GM10266 (cell line): Measurements from ENCODE around the gene SEMA3D.

ENCODE experiments used
- DNase-seq: peaks from one replicate; pipeline ENCODE4 v3.0.0; 2012; ENCODE audit errors: extremely low spot score
- TF ChIP-seq, protein P1 (sequence below): IDR thresholded peaks from 2 replicates; pipeline ENCODE4 v1.5.1; 2012; ENCODE audit warnings: mild to moderate bottlenecking, low read depth; ENCODE audit not compliant: control insufficient read depth, insufficient read depth; ENCODE audit errors: missing control alignments

Gene SEMA3D

DNA sequence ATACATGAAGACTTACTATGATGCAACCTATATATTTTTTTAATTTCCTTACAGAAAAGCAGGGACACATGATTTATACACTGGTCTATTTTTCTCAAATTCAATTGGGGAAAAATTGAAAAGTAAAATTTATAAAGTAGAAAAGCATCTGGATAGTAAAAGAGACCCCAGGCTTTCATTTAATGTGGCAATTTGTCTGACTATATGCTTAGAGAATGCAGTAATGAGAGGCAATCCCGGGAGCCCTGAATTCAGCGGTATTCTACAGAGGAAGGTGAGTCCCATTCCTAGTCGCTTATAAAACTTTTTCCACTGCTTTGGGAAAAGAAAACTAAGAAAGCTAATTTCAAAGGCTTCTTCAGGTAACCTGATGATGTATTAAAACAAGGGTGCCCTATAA is 167.1 kb downstream of the SEMA3D start:
- TF ChIP-seq, protein P1, sequence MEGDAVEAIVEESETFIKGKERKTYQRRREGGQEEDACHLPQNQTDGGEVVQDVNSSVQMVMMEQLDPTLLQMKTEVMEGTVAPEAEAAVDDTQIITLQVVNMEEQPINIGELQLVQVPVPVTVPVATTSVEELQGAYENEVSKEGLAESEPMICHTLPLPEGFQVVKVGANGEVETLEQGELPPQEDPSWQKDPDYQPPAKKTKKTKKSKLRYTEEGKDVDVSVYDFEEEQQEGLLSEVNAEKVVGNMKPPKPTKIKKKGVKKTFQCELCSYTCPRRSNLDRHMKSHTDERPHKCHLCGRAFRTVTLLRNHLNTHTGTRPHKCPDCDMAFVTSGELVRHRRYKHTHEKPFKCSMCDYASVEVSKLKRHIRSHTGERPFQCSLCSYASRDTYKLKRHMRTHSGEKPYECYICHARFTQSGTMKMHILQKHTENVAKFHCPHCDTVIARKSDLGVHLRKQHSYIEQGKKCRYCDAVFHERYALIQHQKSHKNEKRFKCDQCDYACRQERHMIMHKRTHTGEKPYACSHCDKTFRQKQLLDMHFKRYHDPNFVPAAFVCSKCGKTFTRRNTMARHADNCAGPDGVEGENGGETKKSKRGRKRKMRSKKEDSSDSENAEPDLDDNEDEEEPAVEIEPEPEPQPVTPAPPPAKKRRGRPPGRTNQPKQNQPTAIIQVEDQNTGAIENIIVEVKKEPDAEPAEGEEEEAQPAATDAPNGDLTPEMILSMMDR: no peak
- no peak for DNase-seq

DNA sequence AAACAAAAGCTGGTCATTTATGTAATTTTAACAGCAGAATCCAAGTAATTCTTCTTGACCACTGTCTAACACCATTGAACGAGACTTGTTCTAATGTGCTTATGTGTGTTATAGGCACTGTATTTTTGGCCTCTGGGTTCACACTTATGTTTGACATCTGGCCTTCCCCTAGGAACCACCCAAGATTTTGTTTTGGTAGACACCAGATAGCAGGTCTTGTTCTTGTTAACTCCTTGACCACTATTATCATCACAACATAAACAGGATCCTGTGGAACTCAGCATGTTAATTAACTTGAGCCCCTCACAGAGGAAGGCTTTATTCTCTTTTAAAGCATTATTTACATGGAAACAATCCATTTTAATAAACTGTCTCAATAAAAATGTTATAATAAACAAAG is 167.7 kb downstream of the SEMA3D start:
- TF ChIP-seq, protein P1: no peak
- DNase-seq: no peak

- DNase-seq: no peak
- TF ChIP-seq, protein P1: no peak
Measured at GRCh38 chr7:85018498-85018897, 168.4 kb downstream of the SEMA3D start.

DNA sequence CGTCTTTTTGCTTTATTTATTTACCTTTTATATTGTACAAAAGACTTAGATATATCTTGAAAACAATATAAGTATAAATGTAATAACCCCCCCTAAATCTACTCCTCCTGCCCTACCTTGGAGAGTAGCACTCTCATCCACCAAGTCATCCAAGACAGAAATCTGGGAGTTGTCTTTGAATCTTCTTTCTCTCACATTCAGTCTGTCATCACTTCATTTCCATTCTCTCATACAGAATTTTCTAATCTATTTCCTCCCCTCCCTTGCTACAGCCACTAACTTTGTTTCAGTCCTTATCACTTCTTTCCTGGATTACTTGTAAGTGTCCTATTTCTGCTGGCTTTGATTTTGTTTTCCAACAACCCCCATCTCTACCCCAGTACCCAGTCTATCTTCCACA is 170.6 kb downstream of the SEMA3D start:
- DNase-seq: no peak
- TF ChIP-seq, protein P1: no peak

DNA sequence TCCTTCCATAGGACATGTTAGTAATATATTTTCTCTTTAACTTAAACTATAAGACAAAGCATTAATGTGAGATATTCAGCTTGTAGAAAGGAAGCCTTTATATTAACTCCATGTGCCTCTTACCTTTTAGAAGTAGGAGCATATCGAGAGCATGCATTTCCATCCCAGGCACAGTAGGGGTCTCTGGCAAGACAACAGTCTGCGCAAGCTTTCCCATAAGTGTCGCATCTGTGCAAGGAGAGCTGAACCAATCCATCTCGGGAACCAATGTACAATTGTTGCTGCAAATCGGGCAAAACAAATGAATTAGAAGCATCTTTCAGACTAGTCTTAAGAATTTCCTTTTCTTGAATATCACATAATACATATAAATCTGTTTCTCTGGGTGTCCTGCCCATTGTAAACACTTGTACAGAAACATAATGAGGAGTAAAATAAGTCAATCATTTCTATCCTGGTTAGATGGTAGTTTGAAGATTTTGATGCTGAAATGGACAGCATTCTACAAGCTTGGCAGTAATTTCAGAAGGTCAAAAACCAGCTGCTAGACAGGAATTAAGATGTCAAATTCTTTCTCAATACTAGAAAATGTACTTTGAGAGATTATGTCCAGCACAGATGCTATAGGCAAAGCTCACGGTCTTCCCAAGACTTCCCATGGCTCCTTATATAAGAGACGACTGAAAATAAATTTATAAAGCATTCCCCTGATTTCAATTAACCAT is 171.8 kb downstream of the SEMA3D start:
- TF ChIP-seq, protein P1: no peak
- no peak for DNase-seq

DNA sequence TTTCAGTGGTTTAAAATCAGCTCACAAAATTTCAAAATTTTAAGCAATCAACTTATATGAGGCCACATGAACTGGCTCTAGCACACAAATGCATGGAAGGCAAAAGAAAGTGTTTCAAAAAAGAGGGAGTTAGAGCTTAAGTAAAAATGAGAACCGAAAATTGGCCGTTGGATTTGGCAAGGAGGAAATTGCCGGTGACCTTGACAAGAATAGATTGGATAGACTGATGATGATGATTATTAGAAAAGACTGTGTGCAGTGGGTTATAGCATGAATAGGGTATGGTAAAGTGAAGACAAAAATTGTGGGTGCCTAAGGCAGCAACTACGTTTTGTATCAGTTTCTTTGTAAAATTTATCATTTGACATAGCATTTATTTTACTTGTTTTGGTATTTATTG is 175.7 kb downstream of the SEMA3D start:
- TF ChIP-seq, protein P1: no peak
- no peak for DNase-seq

DNA sequence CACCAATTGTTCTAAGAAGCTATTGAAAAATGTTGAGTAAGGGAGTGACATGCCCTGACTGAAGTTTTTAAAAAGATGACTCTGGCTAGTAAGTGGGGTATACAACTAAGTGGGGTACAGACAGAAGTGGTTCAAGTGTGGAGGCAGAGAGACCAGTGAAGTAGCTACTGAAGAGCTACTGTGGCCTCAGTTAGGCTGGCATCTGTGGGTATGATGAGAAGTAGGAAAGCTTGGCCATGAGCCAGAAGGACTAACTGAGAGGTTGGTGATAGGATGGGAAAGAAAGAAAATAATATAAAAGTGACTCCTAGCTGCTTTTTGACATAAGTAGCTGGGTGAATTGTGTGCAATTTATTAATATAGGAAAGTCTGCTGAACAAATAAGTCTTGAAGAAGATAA is 176.6 kb downstream of the SEMA3D start:
- no peak for DNase-seq
- TF ChIP-seq, protein P1: no peak
